ENCODE measurements around the gene IP6K1.
"Not testable (repeated sequence)": the region's sequence is repeated elsewhere in the genome, so short reads cannot be mapped to it uniquely, and the experiment has no call there.

Gene IP6K1

DNA sequence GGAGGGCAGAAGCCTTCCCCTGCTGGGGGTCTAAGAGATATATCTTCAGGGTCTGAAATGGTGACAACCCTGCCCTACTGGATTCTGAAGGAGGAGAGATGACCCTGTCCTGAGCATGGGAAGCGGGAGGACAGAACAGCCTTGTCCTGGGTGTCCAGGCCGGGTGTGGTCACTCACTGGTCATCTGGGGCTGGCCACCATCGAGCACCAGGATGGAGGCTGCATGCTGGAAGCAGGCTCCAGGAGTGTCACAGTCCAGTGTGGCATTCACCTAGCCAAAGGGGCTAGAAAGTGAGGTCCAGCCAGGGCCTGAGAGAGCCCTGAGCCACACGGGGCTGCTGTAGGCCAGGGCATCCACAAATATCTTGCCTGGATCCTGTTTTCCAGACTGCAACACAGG, 8.1 kb upstream of the IP6K1 start:
- in situ Hi-C loops (cut with MboI; ENCODE audit: low sequenced_read_pairs): no loop called here

DNA sequence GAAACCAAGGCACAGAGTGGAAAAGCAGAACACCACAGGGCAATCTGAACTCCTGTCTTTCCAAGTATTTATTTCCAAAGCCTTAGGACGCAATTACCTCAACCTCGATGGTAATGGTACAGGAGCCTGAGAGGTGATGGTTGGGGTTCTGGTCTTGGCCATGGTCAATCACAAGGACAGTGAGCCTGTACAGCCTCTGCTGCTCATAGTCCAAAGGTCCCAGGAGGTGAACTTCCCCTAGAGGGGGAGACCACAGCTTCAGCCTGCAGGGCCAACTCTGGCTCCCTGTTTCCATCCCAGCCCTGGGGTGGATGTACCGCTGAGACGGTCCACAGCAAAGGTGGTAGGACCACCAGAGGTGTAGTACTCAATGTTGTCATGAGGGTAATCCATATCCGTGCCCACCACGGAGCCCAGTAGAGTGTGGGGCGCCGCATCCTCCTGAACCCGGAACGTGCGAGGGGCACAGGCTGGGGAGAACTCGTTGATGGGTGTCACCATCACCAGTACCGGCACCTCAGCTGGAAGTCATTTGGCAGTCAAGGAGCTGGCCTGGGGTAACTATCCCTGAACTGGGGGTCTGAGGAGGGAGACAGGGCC, 7.2 kb upstream of the IP6K1 start:
- in situ Hi-C loops (cut with MboI; ENCODE audit: low sequenced_read_pairs): no loop called here

DNA sequence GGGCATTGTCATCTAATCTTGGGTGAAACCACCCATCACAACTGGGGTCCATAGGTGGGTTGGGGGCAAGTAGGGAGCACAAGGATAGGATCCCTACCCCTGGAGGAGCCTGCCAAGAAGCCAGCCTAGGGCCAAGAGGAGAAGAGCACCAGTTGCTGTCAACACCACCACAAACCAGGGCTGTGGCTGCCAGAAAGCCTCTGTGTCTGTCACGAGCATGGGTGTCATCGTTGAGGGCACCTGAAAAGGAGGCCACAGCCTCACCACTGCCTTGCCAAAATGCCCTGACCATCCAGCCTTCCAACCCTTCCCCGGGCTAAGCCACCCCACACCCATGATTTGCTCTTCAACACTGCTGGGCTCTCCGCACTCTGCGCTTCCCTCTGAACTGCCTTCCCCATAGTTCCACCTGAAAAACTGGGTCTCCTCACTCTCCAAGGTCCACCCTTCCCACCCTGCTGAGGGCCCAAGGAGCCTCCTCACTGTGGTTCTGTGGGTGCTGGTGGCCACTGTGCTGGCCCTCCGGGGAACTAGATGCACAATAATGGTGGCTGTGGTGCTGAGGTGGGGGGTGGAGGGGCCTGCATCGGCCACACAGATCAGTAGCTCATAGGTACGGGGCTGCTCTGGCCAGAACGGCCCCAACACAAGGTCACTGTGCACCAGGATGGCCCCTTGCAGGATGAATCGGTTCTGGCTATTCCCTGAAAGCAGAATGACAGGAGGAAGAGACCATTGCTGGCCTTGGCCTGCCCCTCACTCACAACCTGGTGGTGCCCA, 6.2 kb upstream of the IP6K1 start:
- in situ Hi-C loops (cut with MboI; ENCODE audit: low sequenced_read_pairs): no loop called here

DNA sequence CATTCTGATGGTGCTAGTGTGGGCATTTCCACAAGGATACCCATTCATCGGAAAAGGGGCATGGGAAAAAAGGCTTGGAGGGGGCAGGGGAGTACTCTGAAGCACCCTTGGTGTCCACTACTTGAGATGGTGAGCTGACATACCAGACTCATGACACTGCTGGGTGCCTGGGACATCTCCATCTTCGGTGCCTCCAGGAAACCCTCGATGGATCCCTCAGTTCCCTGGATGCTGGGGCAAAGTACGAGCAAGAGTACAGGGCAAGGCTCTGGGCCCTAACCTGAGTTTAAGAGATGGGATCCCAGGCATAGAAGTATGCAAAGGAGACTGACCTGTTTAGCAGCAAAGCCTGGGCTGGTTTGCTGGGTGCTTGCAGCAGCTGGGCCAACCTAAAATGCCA, 5.2 kb upstream of the IP6K1 start:
- in situ Hi-C loops (cut with MboI; ENCODE audit: low sequenced_read_pairs): no loop called here

DNA sequence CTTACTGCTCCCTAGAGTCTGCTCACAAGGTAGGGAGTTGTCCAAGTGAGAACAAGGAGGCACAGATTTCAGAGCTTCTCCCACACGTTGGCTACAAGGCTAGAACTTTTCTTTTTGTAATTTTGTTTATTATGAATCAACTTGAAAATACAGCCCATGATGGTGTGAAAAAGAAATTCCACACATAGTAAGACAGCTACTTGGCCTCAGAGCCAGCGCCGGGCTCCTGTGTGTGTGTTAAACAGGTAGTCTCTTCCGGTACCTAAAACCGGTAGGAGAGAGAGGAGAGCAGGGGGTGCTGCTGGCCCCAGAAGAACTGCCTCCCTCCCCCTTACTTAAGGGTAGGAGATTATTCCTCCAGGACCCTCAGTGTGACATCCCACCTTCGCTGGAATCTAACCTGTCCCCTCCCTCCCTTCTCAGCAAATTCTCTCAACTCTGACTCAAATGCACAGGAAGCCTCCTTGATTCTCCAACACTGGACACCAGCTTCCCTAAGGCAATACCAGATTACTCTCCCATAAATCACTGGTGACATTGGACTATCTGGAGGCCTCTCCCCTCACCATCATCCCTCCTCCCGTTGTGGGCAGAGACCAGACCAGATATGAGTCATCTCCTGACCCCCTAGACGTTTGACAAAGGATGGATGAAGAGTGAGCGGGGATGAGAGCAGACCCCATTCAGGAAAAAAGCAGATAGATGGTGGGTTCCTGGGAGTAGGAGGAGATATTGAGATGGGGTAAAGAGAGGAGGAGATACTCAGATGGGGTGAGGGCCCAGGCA, 4.5 kb upstream of the IP6K1 start:
- in situ Hi-C loops (cut with MboI; ENCODE audit: low sequenced_read_pairs): no loop called here

DNA sequence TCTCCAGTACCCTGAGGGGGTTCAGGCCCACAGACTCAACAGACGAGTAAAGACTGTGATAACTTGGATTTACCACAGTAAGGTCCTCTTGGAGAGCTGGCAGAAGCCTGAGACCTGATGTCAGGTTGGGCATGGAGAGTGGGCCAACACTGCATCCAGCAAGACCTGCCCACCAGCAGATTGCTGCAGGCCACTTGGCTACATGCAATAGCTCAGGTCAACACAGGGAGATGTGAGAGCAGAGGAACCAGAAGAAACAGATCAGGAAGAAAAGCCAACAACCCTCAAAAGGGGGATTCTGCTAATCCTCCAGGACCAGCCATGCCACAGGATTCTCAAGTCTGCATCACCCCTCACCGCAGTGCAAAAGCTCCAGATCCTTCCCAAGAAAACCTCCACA, 1.7 kb upstream of the IP6K1 start:
- in situ Hi-C loops (cut with MboI; ENCODE audit: low sequenced_read_pairs): no loop called here

DNA sequence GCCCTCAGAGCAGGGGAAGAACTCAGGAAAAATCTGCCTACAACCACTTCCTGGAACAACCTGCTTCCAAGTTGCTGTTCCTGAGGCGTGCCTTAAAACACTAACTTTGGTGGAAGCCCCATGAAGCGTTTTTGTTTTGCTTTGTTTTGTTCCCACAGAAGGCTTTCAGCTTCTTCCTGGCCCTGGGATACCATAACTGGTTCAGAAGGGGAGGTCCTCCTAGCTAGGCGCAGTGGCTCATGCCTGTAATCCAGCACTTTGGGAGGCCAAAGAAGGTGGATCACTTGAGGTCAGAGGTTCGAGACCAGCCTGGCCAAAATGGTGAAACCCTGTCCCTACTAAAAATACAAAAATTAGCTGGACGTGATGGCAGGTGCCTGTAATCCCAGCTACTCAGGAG, 1.2 kb upstream of the IP6K1 start:
- in situ Hi-C loops (cut with MboI; ENCODE audit: low sequenced_read_pairs): no loop called here

DNA sequence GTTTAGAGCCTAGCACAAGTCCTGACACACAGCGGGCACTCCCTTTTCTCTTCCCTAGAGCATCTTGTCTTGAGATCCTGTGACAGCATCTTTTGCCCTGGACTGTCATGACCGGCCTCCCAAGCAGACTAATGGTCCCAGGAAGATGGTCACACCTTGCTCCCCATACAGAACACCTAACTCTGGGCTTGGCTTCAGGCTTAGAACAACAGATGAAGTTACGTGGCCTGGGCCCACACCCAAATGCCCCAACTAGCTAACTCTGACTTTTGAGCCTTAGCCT, 781 bp upstream of the IP6K1 start:
- in situ Hi-C loops (cut with MboI; ENCODE audit: low sequenced_read_pairs): no loop called here

DNA sequence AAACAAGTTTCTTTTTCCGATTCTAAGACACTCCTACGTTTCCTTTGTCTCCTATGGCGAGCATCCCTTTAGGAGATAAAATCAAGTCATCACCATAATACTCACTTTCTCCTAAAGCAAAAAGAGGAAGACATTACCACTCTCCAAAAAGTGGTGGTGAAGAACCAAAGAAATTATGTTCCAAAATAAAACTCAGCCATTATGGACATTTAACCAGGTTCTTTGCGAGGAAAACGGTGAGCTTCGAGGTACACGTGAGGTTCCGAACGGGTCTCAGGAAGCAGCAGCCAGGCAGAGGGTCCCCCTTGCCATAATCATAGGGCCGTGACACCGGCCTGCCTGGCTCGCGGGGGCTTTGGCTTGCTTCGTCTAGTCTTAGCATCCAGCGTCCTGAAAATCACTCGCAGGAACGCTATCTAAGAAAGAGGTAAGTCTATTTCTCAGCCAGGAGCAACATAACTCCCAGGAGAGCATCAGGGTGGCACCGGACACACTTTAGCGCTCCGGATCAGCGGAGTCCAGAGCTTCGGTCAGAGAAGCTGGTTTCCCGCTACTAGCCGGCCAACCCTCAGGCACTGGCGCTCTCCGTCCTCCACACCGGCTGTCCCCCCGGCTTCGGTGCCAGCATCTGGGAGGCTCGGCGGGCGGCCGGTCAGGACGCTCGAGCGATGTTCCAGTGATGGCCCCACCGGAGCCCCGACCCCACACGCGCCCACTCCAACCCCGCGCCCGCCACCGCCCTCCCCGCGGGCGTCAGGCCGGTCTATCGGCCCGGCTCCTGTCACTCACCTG, 581 bp downstream of the IP6K1 start:
- in situ Hi-C loops (cut with MboI; ENCODE audit: low sequenced_read_pairs): no loop called here

DNA sequence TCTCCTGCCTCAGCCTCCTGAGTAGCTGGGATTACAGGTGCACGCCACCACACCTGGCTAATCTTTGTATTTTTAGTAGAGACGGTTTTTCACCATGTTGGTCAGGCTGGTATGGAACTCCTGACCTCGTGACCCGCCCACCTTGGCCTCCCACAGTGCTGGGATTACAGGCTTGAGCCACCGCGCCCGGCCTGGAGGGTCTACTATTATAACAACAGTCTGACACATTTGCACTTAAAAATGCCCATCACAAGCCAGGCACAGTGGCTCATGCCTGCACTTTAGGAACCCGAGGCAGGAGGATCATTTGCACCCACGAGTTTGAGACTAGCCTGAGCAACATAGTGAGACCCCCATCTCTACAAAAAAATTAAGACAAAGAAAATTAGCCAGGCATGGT, 4.1 kb downstream of the IP6K1 start:
- in situ Hi-C loops (cut with MboI; ENCODE audit: low sequenced_read_pairs): not testable (repeated sequence)

DNA sequence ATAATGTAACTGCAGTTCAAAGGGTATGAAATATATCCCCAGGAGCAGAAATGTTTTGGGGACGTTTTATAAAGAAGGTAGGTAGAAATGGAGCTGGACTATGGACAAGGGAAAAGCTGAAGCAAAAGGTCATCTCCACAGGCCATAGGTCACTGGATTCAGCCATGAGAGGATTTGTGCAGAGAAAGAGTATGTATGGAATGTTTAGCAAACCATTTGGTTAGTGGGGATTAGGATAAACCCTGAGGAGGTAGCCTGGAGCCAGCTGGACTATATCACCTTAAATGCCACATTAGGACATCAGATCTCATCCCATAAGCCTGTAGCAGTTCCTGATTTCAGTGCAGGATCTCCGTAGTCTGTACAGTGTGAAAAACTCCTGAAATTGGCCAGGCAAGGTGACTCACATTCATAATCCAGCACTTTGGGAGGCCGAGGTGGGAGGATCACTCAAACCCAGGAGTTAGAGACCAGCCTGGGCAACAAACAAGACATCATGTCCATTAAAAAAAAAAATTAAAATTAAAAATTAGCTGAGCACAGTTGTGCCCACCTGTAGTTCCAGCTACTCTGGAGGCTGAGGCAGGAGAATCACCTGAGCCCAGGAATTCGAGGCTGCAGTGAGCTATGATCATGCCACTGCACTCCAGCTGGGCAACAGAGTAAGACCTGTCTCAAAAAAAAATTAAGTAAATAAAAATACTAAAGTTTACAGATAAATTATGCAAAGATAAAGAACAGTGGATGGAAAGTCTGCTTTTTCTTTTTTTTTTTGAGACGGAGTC, 4.7 kb downstream of the IP6K1 start:
- in situ Hi-C loops (cut with MboI; ENCODE audit: low sequenced_read_pairs): no loop called here

DNA sequence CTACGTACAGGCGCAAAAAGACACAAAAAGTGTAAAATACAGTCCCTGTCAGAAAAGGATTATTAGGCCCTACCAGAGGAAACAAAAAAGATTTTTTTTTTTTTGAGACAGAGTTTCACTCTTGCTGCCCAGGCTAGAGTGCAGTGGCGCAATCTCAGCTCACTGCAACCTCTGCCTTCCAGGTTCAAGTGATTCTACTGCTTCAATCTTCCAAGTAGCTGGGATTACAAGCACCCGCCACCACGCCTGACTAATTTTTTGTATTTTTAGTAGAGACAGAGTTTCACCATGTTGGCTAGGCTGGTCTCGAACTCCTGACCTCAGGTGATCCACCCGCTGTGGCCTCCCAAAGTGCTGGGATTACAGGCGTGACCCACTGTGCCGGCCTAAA, 5.4 kb downstream of the IP6K1 start:
- in situ Hi-C loops (cut with MboI; ENCODE audit: low sequenced_read_pairs): not testable (repeated sequence)

DNA sequence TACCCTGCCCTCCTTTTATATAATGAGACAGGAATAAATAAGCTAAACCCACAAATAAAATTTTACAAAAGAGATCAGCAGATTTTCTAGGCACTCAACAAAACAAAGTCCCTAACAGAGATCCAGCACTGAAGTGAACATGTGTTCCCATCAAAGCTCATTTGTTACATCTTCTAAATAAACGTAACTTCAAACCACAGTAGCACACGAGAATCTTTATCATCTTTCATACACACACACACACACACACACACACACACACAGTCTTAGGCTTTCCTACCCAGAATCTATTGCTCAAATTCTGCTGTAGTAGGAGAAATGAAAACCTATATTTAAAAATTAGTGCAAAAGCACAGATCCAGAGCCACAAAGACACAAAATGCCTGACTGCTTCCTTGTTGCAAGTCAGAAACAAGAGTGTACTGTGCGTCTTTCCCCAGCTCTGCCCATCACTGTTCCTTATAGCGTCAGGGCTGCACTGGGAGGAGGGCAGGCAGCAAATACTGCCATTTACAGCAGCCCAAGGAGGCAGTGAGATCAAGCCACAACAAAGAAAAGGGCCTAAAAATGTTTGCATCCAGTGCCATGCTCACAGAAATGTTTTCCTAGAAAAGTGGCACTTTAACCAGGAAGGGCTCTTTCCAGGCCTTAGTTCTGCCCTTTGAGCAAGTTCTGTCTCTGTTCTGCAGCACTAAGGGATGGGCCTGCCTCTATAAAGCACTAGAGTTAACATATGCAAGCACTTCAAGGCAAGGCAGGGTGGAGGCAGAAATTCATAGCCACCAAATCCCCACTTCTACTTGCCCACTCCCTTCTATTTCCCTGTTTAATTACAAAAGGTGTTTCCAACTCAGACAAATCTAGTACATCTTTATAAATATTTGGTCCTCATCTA, 6.0 kb downstream of the IP6K1 start:
- in situ Hi-C loops (cut with MboI; ENCODE audit: low sequenced_read_pairs): no loop called here

DNA sequence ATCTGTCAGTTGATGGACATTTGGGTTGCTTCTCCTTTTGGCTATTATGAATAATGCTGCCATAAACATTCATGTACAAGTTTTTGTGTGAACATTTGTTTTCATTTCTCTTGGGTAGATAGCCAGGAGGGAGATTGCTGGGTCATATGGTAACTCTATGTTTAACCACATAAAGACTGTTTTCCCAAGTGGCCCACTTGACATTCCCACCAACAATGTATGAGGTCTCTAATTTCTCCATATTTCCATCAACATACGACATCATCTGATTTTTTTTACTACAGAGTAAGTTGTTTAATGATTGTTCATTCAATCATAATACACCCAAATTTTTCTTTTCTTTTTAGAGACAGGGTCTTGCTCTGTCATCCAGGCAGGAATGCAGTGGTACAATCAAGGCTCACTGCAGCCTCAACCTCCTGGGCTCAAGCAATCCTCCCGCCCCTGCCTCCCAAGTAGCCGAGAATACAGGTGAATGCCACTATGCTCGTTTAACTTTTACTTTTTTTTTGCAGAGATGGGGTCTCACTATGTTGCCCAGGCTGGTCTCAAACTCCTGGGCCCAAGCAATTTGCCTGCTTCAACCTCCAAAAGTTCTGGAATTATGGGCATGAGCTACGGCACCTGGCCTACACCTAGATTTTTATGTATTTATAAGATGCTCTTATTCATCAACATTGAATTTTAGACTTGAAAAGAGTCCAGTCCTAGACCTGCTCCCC, 6.8 kb downstream of the IP6K1 start:
- in situ Hi-C loops (cut with MboI; ENCODE audit: low sequenced_read_pairs): no loop called here

DNA sequence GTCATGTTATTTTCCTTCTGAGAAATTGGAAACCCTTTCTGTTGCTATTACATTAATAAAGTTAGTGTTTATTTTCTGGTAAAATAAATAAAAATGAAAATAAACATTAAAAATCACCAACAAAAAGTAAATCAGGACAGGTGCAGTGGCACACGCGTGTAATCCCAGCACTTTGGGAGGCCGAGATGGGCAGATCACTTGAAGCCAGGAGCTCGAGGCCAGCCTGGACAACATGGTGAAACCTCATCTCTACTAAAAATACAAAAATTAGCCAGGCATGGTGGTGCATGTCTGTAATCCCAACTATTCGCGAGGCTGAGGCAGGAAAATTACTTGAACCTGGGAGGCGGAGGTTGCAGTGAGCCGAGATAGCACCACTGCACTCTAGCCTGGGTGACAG, 10.2 kb downstream of the IP6K1 start:
- in situ Hi-C loops (cut with MboI; ENCODE audit: low sequenced_read_pairs): not testable (repeated sequence)

DNA sequence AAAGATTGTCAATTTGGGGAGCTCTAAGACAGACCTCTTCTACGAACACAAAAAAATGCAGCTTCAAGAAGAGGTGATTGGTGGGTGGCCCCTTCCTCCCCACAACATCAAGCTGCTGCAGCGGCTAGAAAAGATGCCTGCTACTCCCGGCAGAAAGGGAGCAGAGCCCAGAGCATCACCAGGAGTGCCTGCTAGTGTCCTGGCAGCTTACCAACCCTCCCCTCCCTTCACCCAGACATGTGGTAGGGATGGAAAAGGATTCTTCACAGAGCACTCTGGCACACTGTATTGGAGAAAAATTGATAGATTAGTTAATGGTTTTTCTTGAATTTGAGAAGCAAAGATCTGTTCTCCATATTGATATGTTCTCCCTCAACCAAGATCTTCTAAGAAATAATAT, 10.8 kb downstream of the IP6K1 start:
- in situ Hi-C loops (cut with MboI; ENCODE audit: low sequenced_read_pairs): no loop called here

DNA sequence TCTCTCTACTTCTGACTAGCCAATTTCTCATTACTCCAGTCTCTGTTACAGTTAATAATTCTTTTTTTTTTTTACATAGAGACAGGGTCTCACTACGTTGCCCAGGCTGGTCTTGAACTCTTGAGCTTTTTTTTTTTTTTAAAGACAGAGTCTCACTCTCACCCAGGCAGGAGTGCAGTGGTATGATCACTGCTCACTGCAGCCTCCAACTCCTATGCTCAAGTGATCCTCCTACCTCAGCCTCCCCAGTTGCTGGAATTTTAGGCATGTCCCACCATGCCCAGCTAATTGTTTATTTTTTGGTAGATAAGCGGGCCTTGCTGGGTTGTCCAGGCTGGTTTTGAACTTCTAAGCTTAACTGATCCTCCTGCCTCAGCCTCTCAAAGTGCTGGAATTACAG, 13.6 kb downstream of the IP6K1 start:
- in situ Hi-C loops (cut with MboI; ENCODE audit: low sequenced_read_pairs): no loop called here

DNA sequence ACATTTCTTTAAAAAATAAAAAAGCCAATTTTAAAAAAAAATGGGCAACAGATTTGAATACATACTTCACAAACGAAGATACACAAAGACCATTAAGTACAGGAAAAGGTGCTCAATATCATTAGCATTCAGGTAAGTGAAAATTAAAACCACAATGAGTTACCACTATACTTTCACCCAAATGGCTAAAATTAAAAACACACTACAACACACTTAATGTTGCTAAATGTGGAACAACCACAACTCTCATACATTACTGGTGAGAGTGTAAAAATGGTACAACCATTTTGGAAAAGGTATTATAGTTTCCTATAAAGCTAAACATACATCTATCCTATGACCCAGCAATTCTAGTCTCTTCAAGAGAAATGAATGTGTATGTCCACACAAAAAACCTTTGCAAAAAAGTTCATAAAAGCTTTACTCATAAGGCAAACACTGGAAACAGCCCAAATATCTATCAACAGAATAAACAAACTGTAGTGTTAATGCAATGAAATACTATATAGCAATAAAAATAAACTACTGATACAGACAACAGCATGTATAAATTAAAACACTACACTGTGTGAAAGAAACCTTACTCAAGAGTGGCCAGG, 14.9 kb downstream of the IP6K1 start:
- in situ Hi-C loops (cut with MboI; ENCODE audit: low sequenced_read_pairs): no loop called here

DNA sequence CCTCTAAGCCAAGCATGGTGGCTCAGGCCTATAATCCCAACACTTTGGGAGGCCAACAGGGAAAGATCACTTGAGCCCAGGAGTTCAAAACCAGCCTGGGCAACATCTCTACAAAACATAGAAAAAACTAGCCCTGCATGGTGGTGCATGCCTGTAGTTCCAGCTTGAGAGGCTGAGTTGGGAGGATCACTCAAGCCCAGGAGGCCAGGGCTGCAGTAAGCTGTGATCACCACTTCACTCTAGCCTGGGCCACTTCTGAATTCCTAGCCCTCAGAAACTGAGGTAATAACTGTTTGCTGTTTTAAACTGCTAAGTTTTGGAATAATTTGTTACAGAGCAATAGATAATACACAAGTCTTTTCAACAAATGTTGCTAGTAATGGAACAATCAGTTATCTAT, 16.4 kb downstream of the IP6K1 start:
- in situ Hi-C loops (cut with MboI; ENCODE audit: low sequenced_read_pairs): no loop called here

Measured in HL-60/S4 treated with retinoic acid at 250 ng/mL for 4 days and 3 days (cell line).